K562 (cell line): ENCODE results near the gene DUSP19. TPM values are rescaled to one million over a fixed set of nuclear protein-coding genes. Genes with fewer than 3 reads are reported as not detected.

Experiments used
- ELK1 ChIP-seq: sonication (generic); formaldehyde crosslinking; IDR thresholded peaks from 2 replicates; pipeline ENCODE4 v1.8.1; 2022; ENCODE audit warnings: missing genetic modification reagents
- FOXJ3 ChIP-seq: sonication (generic); formaldehyde crosslinking; IDR thresholded peaks from 2 replicates; pipeline ENCODE4 v1.4.0; 2020; ENCODE audit warnings: mild to moderate bottlenecking, missing genetic modification reagents
- HDAC1 ChIP-seq, 2 experiments: fragments of 450-650 bp; IDR thresholded peaks; 2 replicates each; pipeline ENCODE4 v1.6.1; 2016 to 2017; ENCODE audit warnings: inconsistent platforms in 1 of 2, mild to moderate bottlenecking in 1 of 2, moderate library complexity in 1 of 2
- HMG20A ChIP-seq: fragments of 450-650 bp; formaldehyde crosslinking; conservative IDR thresholded peaks from 2 replicates; pipeline ENCODE4 v1.4.0; 2020; ENCODE audit warnings: mild to moderate bottlenecking, mixed read lengths
- HOMEZ ChIP-seq: fragments of 250-450 bp; sonication (Bioruptor Pico); IDR thresholded peaks from 2 replicates; pipeline ENCODE4 v1.4.0; 2020; ENCODE audit warnings: mild to moderate bottlenecking, moderate library complexity
- KDM5B ChIP-seq: fragments of 200-600 bp; sonication (generic); IDR thresholded peaks from 2 replicates; pipeline ENCODE4 v1.6.1; 2012; ENCODE audit warnings: low read depth, mild to moderate bottlenecking, moderate library complexity, low read length, control low read depth, inconsistent platforms; ENCODE audit not compliant: insufficient replicate concordance
- MECOM ChIP-seq: fragments of 250-450 bp; sonication (Bioruptor Pico); IDR thresholded peaks from 2 replicates; pipeline ENCODE4 v1.8.0; 2022; ENCODE audit warnings: inconsistent platforms
- POLR2B ChIP-seq: fragments of 450-650 bp; IDR thresholded peaks from 2 replicates; pipeline ENCODE4 v1.6.1; 2018; ENCODE audit warnings: low read depth; ENCODE audit not compliant: partially characterized antibody
- PRPF4 ChIP-seq: fragments of 200-400 bp; formaldehyde crosslinking; IDR thresholded peaks from one replicate; pipeline ENCODE4 v1.6.1; 2017; ENCODE audit warnings: low read length, low read depth, mild to moderate bottlenecking; ENCODE audit not compliant: insufficient read depth, poor library complexity, severe bottlenecking
- PTBP1 ChIP-seq: fragments of 200-400 bp; formaldehyde crosslinking; IDR thresholded peaks from 2 replicates; pipeline ENCODE4 v1.6.1; 2017; ENCODE audit warnings: low read depth, low read length
- SNIP1 ChIP-seq: fragments of 450-650 bp; IDR thresholded peaks from 2 replicates; pipeline ENCODE4 v1.7.1; 2017; ENCODE audit warnings: low read depth, mild to moderate bottlenecking
- U2AF1 ChIP-seq: fragments of 200-400 bp; formaldehyde crosslinking; optimal IDR thresholded peaks from 2 replicates; pipeline ENCODE3; 2017; ENCODE audit warnings: mild to moderate bottlenecking, low read depth, low read length, moderate library complexity
- ZNF133 ChIP-seq: fragments of 250-450 bp; sonication (Bioruptor Pico); IDR thresholded peaks from 2 replicates; pipeline ENCODE4 v1.4.0; 2020; ENCODE audit warnings: mild to moderate bottlenecking
- ZNF354B ChIP-seq: fragments of 250-450 bp; sonication (Bioruptor Pico); IDR thresholded peaks from 2 replicates; pipeline ENCODE4 v1.4.0; 2020
- ZNF395 ChIP-seq: fragments of 200-800 bp; sonication (Bioruptor generic); IDR thresholded peaks from 2 replicates; pipeline ENCODE4 v1.6.1; 2017; ENCODE audit warnings: missing genetic modification characterization, missing compliant biosample characterization
- ZNF444 ChIP-seq: fragments of 250-450 bp; sonication (Bioruptor Pico); IDR thresholded peaks from 2 replicates; pipeline ENCODE4 v1.4.0; 2020; ENCODE audit warnings: mild to moderate bottlenecking, moderate library complexity
- ZNF75A ChIP-seq: fragments of 450-650 bp; formaldehyde crosslinking; IDR thresholded peaks from 2 replicates; pipeline ENCODE4 v1.4.0; 2020; ENCODE audit warnings: mild to moderate bottlenecking
- polyA plus RNA-seq, 8 experiments: library from polyadenylated mRNA; depleted of rRNA in 4 of 8; stranded (reverse) in 5 of 8; unstranded in 3 of 8; fragments of >200 nt; fragmentation: Nextera tagmentation in 2 of 8; fragmentation: Illumina TruSeq in 1 of 8; extraction: Ambion mirVana in 2 of 8; extraction: Trizol in 1 of 8; gene quantifications; 2 replicates each; pipeline versions ENCODE4 v1.2.1 to v1.2.3, GENCODE V29; 2011 to 2014; ENCODE audit warnings: inconsistent platforms in 1 of 8, missing spikeins in 1 of 8
- total RNA-seq, 7 experiments: library from RNA; depleted of rRNA in 6 of 7; stranded (reverse); fragments of >200 nt in 6 of 7; fragmentation: Illumina TruSeq in 2 of 7; extraction: Trizol in 2 of 7; gene quantifications; 2 replicates each; pipeline versions ENCODE4 v1.2.1 to v1.2.3, GENCODE V29; 2011 to 2021; ENCODE audit warnings: low replicate concordance in 1 of 7
- TF ChIP-seq, protein P1 (sequence below): fragments of 450-650 bp; IDR thresholded peaks from 2 replicates; pipeline ENCODE4 v1.6.1; 2016

The DUSP19 gene
- total and polyA plus RNA-seq, 9 of the 15 experiments (the other 6 are each of a cell fraction or from before 2014, with no cell fraction given): 1.6 to 6.3 (median 3.1) TPM

GRCh38 chr2:183037553-183038340 lies 40.8 kb upstream of the DUSP19 start (continued):
- TF ChIP-seq ZNF395 (CRISPR knock-in tag) (0 out of 2 replicates have a peak, but pooled peaks have one; percentile 12), HDAC1 (IDR thresholded peaks at IDR 0.05) (no peak; a peak in 1 of 4 replicates), KDM5B (peak; percentile 64), ELK1 (no peak), FOXJ3 (CRISPR knock-in tag) (no peak), ZNF354B (no peak), MECOM (CRISPR knock-in tag) (no peak), HOMEZ (CRISPR knock-in tag) (no peak), ZNF444 (CRISPR knock-in tag) (no peak), ZNF75A (no peak), POLR2B (no peak), ZNF133 (no peak), U2AF1 (peak; percentile 88), PRPF4 (no peak), HMG20A (CRISPR knock-in tag) (no peak), SNIP1 (no peak), PTBP1 (no peak)
- TF ChIP-seq, protein P1, sequence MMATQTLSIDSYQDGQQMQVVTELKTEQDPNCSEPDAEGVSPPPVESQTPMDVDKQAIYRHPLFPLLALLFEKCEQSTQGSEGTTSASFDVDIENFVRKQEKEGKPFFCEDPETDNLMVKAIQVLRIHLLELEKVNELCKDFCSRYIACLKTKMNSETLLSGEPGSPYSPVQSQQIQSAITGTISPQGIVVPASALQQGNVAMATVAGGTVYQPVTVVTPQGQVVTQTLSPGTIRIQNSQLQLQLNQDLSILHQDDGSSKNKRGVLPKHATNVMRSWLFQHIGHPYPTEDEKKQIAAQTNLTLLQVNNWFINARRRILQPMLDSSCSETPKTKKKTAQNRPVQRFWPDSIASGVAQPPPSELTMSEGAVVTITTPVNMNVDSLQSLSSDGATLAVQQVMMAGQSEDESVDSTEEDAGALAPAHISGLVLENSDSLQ: no peak
